Lower leg skin (tissue), 4 donors: ENCODE measurements around the gene CIAO3. TPM values are rescaled to one million over a fixed set of nuclear protein-coding genes. Genes with fewer than 3 reads are reported as not detected.
"Not testable (repeated sequence)": the region's sequence is repeated elsewhere in the genome, so short reads cannot be mapped to it uniquely, and the experiment has no call there.

Experiments
- DNase-seq, 2 donors: peaks; one replicate each; pipeline ENCODE4 v3.0.0-alpha.2; 2019; ENCODE audit warnings: low spot score in 2 of 2
- H3K4me3 ChIP-seq: fragments of 200-600 bp; sonication (generic); 2 replicates; pipeline ENCODE4 v1.5.1; 2017; ENCODE audit warnings: mild to moderate bottlenecking, low read depth; ENCODE audit not compliant: poor library complexity, severe bottlenecking
- CTCF ChIP-seq, 3 donors: fragments of 450-650 bp; IDR thresholded peaks; one replicate each; pipeline ENCODE4 v1.5.1; 2016; ENCODE audit warnings: antibody characterized with exemption in 3 of 3, mild to moderate bottlenecking in 3 of 3, moderate library complexity in 2 of 3
- POLR2A ChIP-seq, 2 donors: fragments of 450-650 bp; IDR thresholded peaks; one replicate each; pipeline ENCODE4 v1.6.1; 2016 to 2017; ENCODE audit warnings: antibody characterized with exemption in 2 of 2, mild to moderate bottlenecking in 1 of 2, moderate library complexity in 1 of 2
- WGBS, 2 donors: methylation state at CpG; one replicate each; pipeline ENCODE4 v1.1.5; 2018; 5-methylcytosine and 5-hydroxymethylcytosine counted together
- intact Hi-C: fragments of 100-400 bp; cut with DNase I; formaldehyde crosslinking; loops from one replicate; pipeline ENCODE4 v1.15.0; 2023; ENCODE audit warnings: low total_unique reads
- total RNA-seq, 4 donors: library from RNA; depleted of rRNA; stranded (reverse); fragments of >200 nt; gene quantifications; one replicate each; pipeline ENCODE4 v1.1.0, GENCODE V29; 2016

Gene CIAO3
- total RNA-seq, 4 donors from 2014 or later: 34.7 to 75.8 (median 42.2) TPM

GRCh38 chr16:745739-746138, 4.9 kb upstream of the CIAO3 start:
- H3K4me3 ChIP-seq: no peak overlapping the region
- WGBS, 2 donors: 8 to 10% methylated on average over 12 to 14 of the region's 14 CpGs
- TF ChIP-seq CTCF (IDR thresholded peaks at IDR 0.05) (no peak), POLR2A (IDR thresholded peaks at IDR 0.05) (no peak)
- intact Hi-C loops: no loop called here
- no peak for DNase-seq

DNA sequence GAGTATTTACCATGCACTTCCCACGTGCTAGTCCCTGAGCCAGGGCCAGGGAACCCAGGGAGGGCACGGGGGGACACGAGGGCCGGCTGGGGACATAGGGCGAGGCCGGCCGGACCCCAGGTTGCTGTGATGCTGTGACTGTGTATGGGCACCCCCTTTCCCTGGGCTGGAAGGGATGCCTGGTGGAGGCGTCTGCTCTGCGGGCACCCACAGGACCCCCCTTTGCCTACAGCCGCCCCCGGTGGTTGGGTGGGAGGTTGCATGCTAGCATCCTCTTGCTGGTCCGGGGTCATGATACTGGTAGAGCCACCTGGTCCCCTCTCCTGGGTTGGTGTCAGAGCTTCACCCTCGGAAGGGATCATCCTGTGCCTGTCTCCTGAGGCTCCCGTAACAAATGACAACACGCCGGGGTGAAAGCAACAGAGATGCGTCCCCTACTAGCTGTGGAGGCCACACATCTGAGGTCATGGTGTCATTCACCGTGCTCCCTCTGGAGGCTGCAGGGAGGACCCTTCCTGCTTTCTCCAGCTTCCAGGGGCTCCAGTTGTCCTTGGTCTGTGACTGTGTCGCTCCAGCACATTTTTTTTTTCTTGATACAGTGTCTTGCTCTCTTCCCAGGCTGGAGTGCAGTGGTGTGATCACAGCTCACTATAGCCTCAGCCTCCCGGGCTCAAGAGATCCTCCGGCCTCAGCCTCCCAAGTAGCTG, 3.1 kb upstream of the CIAO3 start:
- intact Hi-C loops: no loop called here
- 83 to 86% methylated on average over 19 to 21 of the region's 21 CpGs for WGBS, 2 donors
- no peak for TF ChIP-seq CTCF (IDR thresholded peaks at IDR 0.05)
- no peak for TF ChIP-seq POLR2A (IDR thresholded peaks at IDR 0.05)
- H3K4me3 ChIP-seq: no peak overlapping the region
- DNase-seq: no peak

DNA sequence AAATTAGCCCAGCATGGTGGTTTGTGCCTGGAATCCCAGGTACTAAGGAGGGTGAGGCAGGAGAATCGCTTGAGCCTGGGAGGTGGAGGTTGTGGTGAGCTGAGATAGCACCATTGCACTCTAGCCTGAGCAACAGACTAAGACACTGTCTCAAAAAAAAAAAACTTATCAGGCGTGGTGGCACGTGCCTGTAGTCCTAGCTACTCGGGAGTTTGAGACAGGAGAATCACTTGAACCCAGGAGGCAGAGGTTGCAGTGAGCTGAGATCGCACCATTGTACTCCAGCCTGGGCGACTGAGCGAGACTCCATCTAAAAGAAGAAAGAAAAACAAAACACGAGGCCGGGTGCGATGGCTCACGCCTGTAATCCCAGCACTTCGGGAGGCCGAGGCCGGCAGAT, 2.1 kb upstream of the CIAO3 start:
- WGBS, 2 donors: 81 to 83% methylated on average over 14 of the region's 14 CpGs
- H3K4me3 ChIP-seq, intact Hi-C loops, DNase-seq: not testable (repeated sequence)

- TF ChIP-seq POLR2A (IDR thresholded peaks at IDR 0.05) (no peak), CTCF (IDR thresholded peaks at IDR 0.05) (no peak)
- intact Hi-C loops: no loop called here
- 91 to 96% methylated on average over 8 to 15 of the region's 15 CpGs for WGBS, 2 donors
- no peak for DNase-seq
- H3K4me3 ChIP-seq: no peak overlapping the region
Observed at GRCh38 chr16:741986-742629, 1.3 kb upstream of the CIAO3 start.

DNA sequence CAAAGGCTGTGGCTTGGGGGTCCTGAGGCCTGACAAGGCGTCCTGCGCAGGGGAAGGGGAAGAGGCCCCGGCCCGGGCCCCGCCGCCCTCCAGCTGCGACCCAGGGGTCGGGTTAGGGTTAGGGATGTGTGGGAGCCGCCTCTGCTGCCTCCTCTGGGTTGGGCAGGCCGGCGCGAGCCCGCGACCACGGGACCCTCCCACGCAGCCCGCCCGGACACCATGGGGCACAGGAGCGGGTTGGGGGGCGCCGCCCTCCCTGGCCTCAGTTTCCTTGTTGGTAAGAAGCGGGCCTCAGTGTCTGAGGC, 386 bp downstream of the CIAO3 start:
- intact Hi-C loops: no loop called here
- TF ChIP-seq POLR2A (IDR thresholded peaks at IDR 0.05) (no peak), CTCF (IDR thresholded peaks at IDR 0.05) (no peak)
- no peak for DNase-seq
- 1% methylated on average over 18 of the region's 22 CpGs; no CpG with 5 or more reads in 1 of the 2 donors for WGBS, 2 donors
- H3K4me3 ChIP-seq: peak overlapping the region; percentile 74

GRCh38 chr16:739560-740458, 988 bp downstream of the CIAO3 start:
- intact Hi-C loops: no loop called here
- 44 to 51% methylated on average over 32 to 35 of the region's 38 CpGs for WGBS, 2 donors

More at GRCh38 chr16:739560-740458, 988 bp downstream of the CIAO3 start:
- TF ChIP-seq CTCF (IDR thresholded peaks at IDR 0.05): no peak
- TF ChIP-seq POLR2A (IDR thresholded peaks at IDR 0.05): no peak
- H3K4me3 ChIP-seq: peak overlapping the region; percentile 74
- no peak for DNase-seq
